H1 (cell line): ENCODE results near the gene MAPRE2. TPM values are rescaled to one million over a fixed set of nuclear protein-coding genes. Genes with fewer than 3 reads are reported as not detected.

Experiments used
- EGR1 ChIP-seq: IDR thresholded peaks from 2 replicates; pipeline ENCODE4 v1.6.1; 2011; ENCODE audit warnings: low read depth, low read length, borderline replicate concordance
- HDAC2 ChIP-seq, 2 experiments: fragments of 300-600 bp in 1 of 2; sonication (generic) in 1 of 2; IDR thresholded peaks; 2 replicates each; pipeline ENCODE4 v1.6.1; 2011 to 2012; ENCODE audit warnings: low read depth in 2 of 2, low read length in 2 of 2, mild to moderate bottlenecking in 2 of 2, moderate library complexity in 2 of 2, borderline replicate concordance in 1 of 2, inconsistent platforms in 1 of 2
- YY1 ChIP-seq: IDR thresholded peaks from 2 replicates; pipeline ENCODE4 v1.6.1; 2011; ENCODE audit warnings: low read depth, mild to moderate bottlenecking, low read length
- polyA plus RNA-seq, 7 experiments: library from polyadenylated mRNA; depleted of rRNA in 3 of 7; stranded (reverse) in 5 of 7; unstranded in 2 of 7; fragments of >200 nt in 5 of 7; fragments of 200-250 nt in 2 of 7; gene quantifications; 1 replicate in 5 of 7; 2 replicates in 1 of 7; 4 replicates in 1 of 7; pipeline versions ENCODE4 v1.2.1 to v1.2.3, GENCODE V29; 2011 to 2013; ENCODE audit warnings: missing spikeins in 2 of 7, mixed read lengths in 2 of 7
- total RNA-seq: library from RNA; stranded (reverse); fragmentation: NEBNext Ultra II Directional; extraction: Animal tissue kit (Norgen Biotek cat#: 25700); gene quantifications from 2 replicates; pipeline ENCODE4 v1.2.1, GENCODE V29; 2021
- TF ChIP-seq, protein P1 (sequence below): IDR thresholded peaks from 2 replicates; pipeline ENCODE4 v1.6.1; 2011; ENCODE audit warnings: low read length, improper control_type of control experiment
- TF ChIP-seq, protein P2 (sequence below): IDR thresholded peaks from 2 replicates; pipeline ENCODE4 v1.6.1; 2011; ENCODE audit warnings: low read depth, mild to moderate bottlenecking, low read length; ENCODE audit not compliant: insufficient read depth

MAPRE2 gene
- total and polyA plus RNA-seq, 2 of the 8 experiments (the other 6 are each of a cell fraction or from before 2014, with no cell fraction given): 32.6 to 33.1 TPM

DNA sequence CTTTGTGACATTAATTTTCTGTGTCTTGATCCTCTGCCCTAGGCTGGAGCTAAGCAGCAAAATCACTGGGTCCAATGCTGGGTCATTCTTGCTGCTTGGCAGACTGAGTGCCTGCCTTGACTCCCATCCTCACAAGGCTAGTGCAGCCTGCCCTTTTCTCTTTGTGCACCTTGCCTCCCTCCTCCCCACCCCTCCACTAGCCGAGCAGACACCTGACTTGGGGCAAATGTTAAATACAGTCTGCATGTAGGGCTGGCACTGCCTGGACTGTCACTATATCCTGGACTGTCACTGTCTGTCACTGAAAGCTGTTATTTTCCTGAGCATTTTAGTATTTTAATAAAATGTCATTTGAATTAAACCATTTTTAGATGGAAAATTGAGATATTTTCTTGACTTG, 33.4 kb downstream of the MAPRE2 start (continued):
- TF ChIP-seq, protein P1, sequence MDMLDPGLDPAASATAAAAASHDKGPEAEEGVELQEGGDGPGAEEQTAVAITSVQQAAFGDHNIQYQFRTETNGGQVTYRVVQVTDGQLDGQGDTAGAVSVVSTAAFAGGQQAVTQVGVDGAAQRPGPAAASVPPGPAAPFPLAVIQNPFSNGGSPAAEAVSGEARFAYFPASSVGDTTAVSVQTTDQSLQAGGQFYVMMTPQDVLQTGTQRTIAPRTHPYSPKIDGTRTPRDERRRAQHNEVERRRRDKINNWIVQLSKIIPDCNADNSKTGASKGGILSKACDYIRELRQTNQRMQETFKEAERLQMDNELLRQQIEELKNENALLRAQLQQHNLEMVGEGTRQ: no peak
- TF ChIP-seq, protein P2, sequence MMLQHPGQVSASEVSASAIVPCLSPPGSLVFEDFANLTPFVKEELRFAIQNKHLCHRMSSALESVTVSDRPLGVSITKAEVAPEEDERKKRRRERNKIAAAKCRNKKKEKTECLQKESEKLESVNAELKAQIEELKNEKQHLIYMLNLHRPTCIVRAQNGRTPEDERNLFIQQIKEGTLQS: no peak
- TF ChIP-seq HDAC2 (IDR thresholded peaks at IDR 0.05; ENCODE audit: borderline replicate concordance in 1 of 2, low read depth in 2 of 2, low read length in 2 of 2) (no peak), YY1 (no peak), EGR1 (no peak)
- TF ChIP-seq, all 59 proteins: peak for 0
